T1000 (cell line): ENCODE data around the gene GPT2.

Source experiments
- DNase-seq: peaks from one replicate; lab custom pipeline; 2025; ENCODE audit warnings: mixed read lengths; lab: John Stamatoyannopoulos, UW

GPT2 gene, protein sequence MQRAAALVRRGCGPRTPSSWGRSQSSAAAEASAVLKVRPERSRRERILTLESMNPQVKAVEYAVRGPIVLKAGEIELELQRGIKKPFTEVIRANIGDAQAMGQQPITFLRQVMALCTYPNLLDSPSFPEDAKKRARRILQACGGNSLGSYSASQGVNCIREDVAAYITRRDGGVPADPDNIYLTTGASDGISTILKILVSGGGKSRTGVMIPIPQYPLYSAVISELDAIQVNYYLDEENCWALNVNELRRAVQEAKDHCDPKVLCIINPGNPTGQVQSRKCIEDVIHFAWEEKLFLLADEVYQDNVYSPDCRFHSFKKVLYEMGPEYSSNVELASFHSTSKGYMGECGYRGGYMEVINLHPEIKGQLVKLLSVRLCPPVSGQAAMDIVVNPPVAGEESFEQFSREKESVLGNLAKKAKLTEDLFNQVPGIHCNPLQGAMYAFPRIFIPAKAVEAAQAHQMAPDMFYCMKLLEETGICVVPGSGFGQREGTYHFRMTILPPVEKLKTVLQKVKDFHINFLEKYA

DNA sequence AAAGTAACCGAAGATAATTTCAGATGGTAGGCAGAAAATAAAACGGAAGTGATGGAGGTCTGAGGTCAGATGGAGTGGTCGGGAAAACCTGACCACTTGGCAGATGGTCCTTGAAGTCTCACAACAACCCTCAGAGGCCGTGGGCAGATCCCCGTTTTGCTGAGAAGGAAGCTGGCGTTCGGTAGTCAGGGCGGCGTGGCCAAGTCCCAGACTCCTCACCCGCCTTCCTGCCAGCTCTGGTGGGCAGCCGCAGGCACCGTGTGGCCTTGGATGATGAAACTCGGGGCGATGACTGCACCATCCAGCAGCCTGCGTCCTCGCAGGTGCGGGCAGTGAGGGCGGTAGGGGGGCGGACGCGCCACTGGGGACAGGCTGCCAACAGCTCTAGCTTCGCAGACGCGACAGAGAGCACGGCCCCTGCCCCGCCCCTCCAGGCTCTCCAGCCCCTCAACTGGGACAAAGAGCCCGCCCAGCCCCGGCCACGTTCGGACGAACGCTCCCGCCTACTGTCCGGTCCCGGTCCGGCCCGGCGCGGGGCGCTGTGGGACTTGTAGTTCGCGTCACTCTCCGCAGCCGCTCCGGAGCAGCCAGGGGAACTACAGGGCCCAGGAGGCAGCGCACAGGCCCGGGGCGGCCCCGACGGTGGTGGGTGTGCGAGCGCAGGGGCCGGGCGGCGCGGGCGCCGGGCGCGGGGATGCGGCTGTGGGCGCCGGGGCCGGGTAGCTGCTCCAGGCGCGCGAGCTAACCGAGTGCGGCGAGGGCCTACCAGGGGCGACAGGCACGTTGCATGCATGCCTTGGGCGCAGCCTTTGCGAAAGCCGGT is at the start of gene GPT2:
TSS of gene GPT2 (plus strand) at position 673 of the 823 bp plus-strand sequence. CDS start 354 bp downstream, outside the sequence.
- DNase-seq, result peak; percentile 89

DNA sequence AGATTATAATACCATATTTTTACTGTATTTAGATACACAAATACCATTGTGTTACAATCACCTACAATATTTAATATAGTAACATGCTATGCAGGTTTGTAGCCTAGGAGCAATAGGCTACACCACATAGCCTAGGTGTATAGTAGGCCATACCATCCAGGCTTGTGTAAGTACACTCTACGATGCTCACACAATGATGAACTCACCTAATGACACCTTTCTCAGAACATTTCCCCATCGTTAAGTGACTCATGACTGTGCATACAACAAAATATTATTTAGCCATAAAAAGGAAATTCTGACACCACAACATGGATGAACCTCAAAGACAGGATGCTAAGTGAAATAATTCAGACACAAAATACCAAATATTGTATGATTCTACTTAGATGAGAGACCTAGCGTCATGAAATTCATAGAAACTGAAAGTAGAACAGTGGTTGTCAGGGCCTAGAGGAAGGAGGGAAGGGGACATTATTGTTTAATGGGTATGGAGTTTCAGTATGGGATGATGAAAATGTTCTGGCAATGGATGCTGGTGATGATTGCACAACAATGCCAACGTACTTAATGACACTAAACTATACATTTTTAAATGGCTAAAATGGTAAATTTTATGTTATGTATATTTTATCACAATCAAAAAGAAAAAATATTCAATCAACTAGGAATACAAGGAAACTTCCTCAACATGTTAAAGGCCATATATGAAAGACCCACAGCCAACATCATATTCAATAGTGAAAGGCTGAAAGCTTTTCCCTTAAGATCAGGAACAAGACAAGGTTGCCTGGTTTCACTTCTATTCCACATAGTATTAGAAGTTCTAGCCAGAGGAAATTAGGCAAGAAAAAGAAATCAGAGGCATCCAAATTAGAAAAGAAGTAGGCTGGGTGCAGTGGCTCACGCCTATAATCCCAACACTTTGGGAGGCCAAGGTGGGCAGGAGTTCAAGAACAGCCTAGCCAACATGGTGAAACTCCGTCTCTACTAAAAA is 47.3 kb upstream of the GPT2 start:
- DNase-seq, result no peak

DNA sequence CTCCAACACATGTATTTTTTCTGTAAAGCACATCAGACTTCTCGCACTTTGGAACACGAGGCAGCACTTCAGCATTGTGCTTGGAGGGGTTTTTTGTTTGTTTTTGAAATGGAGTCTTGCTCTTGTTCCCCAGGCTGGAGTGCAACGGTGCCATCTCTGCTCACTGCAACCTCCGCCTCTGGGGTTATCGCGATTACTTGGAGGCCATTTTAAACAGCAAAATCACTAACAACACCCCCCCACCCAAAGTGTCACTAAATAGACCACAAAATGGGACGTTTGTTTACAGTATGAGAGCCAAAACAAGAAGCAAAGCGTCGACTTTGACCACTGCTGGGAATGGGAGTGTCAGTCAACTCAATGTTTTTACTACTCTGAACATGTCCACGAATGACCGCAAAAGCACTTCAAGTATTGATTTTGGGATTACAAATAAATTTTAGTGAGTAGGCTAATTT is 44.1 kb upstream of the GPT2 start:
- DNase-seq, result no peak

DNA sequence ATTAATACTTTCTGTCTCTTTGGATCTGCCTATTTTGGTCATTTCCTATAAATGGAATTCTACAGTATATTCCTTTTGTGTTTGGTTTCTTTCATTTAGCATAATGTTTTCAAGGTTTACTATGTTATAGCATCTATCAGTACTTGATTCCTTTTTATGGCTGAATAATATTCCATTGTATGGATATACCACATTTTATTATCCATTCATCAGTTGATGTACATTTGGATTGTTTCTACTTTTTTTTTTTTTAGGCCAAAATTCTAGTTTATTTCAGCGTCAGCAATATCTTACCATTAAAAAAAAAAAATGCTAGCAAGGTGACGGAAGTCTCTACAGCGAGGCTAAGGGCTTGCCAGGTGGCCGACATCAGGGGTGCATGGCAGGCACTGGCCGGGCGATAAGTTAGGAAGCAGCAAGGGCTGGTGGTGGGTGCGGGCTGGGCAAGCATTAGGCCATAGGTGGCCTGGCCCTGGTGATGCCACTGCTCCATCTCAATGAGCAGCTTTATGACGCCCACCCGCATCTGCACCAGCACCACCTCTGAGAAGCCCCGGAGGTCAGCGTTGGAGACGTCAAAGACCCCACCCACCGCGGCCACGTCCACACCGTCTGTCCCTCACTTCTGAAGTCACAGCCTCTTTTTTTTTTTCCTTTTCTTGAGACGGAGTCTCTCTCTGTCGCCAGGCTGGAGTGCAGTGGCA is 41.8 kb upstream of the GPT2 start:
- DNase-seq, result no peak

DNA sequence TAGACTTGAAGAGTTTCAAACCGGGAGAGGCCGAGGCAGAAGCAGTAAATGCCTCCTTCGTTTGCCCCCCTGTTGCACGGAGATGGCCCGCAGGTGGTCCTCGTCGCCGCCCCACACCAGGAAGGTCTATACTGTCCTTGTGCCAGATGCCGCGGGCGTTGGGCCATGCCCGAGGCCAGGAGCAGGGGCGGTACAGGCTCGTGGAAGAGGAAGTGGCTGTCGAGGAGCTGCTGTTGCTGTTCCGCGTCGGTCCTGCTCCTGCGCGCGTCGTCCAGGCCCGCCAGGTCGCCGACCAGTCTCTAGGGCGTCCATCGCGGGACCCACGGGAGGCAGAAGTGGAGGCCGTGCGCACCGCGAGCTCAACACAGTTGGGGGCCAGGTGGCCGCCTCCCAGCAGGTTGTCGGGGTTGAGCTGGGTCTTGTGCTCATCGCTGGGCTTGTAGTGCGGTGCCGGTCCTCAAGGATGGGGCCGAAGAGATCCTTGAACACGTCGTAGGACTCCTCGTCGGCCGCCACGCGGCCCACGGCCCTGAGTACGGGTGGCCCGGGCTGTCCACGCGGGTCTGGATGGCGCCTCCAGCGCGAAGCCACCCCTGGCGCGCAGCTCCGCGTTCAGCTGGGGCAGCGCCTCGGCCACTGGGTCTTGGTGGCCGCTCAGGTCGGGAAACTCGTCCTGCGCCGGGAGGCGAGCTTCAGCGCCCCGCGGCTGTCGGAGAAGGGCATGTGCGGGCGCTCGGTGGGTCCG is 40.1 kb upstream of the GPT2 start:
- no peak for DNase-seq

DNA sequence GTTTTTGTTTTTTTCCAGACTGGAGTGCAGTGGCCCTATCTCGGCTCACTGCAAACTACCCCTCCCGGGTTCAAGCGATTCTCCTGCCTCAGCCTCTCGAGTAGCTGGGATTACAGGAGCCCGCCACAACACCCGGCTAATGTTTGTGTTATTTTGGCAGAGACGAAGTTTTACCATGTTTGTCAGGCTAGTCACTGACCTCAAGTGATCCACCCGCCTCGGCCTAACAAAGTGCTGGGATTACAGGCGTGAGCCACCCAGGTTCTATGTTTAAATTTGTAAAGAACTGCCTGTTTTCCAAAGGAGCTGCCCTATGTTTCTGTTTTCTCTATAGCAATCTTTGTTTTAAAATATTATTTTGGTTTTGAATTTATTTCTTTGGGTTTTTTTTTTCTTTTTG is 39.4 kb upstream of the GPT2 start:
- DNase-seq, result no peak

DNA sequence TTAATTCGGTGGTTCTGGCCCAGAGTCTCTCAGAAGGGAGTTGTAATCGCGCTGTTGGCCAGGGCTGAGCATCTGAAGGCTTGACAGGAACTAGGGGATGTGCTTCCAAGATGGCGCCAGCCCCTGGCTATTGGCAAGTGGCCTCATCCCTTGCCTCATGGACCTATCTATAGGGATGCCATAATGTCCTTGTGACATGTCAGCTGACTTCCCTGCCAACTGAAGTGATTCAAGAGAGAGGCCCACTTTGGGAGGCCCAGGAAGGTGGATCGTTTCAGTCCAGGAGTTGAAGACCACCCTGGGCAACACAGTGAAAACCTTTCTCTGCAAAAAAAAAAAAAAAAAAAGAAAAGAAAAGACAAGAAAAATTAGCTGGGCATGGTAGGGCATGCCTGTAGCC is 38.2 kb upstream of the GPT2 start:
- no peak for DNase-seq

DNA sequence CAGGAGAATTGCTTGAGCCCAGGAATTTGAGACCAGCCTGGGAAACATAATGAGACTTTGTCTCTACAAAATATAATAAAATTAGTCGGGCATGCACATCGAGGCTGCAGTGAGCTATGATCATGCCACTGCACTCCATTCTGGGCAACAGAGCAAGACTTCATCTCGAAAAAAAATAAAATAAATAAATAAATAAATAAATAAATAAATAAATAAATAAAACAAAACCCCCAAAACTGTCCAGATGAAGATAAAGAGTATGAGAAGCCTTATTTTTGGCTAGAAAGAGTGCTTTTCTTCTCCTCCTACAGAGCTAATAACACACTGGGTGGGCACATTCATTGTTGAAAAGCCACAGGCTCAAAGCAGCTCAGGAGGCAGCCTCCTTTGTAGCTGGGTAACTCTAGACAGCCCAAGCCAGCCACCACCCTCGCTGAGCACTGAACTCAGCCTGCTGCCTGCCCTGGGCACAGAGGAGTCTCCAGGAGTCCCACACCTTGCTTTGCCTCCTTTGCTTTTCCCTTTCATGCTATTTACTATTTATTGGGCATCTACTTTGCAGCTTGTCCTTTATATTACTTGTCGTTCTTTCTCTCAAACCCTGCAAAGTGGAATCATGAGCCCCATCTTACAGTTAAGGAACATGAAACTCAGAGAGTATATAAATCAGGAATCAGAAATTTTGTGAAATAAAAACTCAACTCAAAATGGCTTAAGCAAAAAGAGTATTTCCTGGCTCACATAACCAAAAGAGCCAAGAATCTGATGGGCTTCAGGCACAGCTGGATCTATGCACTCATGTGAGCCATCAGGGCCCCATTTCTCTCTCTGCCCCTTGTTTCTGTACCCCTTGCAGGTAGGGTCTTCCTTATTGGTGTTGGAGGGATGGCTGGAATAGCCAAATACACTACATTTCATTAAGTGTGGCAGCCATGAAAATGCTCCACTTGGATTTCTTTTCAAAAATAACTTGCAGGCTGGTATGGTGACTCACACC is 35.1 kb upstream of the GPT2 start:
- no peak for DNase-seq

DNA sequence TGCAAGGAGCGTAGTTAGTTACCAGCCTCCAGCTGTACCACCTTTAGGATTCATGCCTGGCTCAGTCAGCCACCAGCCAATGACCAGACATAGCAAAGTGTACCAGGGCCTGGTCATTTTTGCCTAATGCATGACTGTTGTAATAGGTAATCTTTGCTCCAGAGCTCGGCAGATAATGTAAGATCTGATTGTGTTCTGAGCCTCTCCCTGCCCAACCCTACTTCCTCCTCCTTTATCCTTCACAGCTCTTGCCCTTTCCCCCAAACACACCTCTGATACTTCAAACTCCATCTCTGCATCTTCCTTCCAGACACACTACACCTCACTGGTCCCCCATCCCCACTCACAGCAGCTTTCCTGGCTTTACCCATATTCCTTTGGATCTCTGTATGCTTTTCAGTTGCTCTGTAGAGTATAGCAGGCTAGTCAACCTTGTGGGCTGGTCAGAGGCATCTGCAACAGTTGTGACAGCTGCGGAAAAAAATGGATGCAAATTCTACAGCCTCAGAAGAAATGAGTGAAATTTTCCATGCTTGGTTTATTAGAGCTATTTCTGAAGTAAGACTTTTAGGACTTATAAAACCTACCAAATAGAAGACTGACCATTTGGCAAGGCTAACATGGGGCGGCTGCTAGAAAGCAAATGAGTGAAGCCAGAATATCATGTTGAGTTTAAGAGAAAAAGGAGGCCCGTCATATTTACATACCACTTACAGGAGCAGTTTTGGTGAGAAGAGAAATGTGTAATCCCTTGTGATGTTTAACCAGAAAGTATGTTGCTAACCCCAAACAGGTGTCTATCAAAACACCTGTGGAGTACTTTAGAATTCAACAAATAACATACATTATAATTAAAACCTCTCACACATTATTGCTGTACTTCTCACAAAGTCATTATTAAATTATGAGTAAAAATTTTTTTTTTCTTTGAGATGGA is 33.3 kb upstream of the GPT2 start:
- no peak for DNase-seq

DNA sequence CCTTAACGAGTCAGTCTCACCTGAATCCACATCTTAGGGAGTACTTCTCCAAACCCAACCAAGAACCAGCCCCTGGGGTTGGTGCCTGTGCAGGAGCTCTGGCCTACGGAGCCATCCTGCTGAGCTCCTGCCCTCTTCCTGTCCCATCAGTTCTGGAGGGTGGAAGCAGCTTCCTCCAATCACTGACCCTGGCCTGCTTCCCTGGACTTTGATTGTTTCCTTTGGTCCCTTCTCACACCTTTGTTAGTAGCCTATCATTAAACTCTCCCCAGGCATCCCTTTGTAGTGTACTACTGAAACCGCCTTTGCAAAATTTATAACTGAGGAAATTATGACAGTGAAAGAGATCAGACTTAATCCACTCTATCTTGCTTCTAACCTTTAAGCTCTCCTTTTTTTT is 32.0 kb upstream of the GPT2 start:
- no peak for DNase-seq

DNA sequence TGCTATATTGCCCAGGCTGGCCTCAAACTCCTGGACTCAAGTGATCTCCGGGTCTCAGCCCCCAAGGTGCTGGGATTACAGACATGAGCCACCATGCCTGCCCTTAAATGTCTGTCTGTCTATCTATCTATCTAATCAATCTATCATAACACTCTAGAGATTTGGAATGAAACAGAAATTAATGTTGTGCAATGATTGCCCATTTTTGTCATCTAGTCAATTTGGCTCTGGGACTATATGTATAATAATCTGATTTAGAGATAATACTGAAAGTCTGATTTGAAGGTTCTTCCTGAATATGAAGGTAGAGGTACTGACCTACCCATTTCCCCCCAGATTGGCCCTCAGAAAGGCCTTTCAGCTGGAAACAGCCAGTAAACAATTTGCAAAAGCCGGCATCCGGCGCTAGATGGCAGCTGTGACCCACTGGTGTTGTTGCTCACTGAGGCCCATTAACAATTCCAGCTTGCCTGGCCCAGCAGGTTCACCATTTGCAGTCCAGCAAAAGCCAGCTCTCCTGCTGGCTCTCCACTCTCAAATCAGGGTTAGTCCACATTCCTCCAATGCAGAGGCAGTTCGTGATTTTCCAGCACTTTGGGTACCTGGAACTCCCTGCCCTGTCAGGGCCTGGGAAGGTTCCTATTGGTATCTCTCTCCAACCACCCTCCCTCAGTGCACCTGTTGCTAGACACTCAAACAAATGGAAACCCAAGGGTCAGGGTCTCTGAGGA is 30.3 kb upstream of the GPT2 start:
- no peak for DNase-seq

DNA sequence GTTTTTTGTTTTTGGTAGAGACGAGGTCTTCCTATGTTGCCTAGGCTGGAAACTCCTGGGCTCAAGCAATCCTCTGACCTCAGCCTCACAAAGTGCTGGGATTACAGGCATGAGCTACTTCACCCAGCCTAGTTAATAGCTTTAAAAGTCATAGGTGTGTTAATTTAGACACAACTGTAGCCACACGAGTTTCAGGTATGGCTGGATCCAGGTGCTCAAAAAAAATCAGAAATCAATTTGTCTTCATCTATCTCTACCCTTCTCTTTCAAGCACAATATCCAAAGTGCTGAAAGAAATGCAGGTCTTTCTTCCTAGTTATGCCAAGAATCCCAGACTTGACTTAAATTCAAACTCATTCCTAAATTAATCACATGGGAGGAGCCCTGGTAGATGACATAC is 29.3 kb upstream of the GPT2 start:
- DNase-seq, result no peak

DNA sequence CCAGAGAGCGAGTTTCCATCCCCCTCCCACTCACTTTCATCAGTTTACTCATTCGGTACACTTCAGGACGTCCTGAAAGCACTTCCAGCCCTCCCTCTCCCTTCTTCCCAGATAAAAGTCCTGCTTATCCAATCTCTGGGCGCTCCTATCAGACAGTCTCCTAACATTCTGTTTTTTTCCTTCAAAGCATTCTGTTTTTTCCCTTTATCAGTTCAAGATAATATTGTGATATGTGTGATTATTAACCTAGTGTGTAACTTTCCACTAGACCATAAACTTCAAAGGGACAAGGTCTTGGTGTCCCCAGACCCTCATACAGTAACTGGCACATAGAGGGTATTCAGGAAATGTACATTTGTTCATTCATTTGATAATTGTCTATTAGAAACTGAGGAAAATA is 28.8 kb upstream of the GPT2 start:
- no peak for DNase-seq

DNA sequence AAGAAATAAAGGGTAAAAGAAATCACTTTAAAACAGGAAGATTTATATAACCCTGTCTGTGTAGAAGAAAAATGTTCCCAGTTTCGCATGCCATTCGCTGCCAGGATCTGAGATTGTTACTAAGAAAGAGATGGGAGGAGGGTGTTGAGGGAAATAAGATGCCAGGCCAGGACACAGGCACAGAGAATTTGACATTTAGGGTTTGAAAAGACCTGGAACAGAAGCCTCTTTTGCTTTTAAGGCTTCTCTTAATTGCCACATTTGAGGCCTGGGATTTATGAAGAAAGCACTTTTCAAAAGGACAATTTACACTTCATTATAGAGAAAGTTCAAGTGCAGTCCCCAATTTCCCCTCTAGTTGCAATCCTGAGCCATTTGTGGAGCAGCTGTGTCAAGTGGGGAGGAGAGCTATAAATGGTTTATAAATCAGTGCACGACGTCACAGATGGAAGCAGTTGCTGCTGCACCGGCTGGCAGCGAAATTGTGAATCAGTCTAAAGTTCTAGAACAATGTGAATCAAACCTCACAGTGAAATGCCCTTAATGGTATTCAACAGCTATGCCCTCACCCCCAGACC is 26.7 kb upstream of the GPT2 start:
- DNase-seq, result no peak

DNA sequence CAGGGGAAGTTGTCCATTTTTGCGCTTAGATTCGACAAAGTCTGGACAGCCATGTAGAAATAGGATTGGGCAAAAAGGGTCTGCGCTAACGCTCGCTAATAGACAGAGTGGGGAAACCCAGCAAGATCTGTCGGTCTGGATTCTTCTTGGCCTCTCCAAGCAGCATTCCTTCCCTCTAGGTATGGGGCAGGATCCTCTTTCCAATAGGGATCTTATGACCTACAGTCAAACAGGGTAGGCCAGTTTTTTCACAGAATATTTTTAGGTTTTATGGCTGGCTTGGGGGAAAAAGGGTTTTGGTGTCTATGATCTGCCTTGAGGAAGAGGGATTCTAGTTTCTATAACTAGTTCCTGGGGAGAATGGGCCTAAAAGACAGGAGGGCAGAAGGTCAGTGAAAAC is 26.0 kb upstream of the GPT2 start:
- DNase-seq, result no peak

DNA sequence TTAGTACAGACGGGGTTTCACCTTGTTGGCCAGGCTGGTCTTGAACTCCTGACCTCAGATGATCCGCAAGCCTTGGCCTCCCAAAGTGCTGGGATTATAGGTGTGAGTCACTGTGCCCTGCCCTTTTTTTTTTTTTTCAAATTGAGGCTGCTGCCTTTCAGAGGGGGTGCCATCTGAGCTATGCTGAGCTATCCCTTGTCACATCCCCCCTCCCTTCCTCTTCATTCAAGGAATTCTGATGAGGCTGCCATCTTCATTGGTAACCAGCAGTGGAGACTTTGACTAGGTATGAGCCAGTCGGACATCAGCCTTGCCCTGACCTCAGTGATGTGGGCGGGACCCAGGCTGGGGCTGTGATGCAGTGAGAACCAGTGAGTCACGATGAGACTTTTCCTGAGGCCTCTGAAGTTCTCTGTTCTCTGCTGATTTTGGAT is 24.4 kb upstream of the GPT2 start:
- peak; percentile 45 for DNase-seq
